SH-SY5Y (cell line): ENCODE results near the gene HTD2.

Experiments used
- GATA2 ChIP-seq: IDR thresholded peaks from 2 replicates; pipeline ENCODE4 v1.6.1; 2011; ENCODE audit warnings: mild to moderate bottlenecking, low read depth, low read length
- GATA3 ChIP-seq: IDR thresholded peaks from 2 replicates; pipeline ENCODE4 v1.6.1; 2011; ENCODE audit warnings: low read depth, mild to moderate bottlenecking, low read length, moderate library complexity

- TF ChIP-seq GATA2 = no peak
- TF ChIP-seq GATA3 = no peak
Measured at GRCh38 chr3:58337190-58337589, 30.9 kb downstream of the HTD2 start.
